H1 (cell line): ENCODE measurements around the gene AP1G2.
"Not testable (repeated sequence)": the region's sequence is repeated elsewhere in the genome, so short reads cannot be mapped to it uniquely, and the experiment has no call there.

Source experiments
- CEBPB ChIP-seq: IDR thresholded peaks from 2 replicates; pipeline ENCODE4 v1.6.1; 2012; ENCODE audit warnings: low read depth, low read length
- EP300 ChIP-seq, 2 experiments: IDR thresholded peaks; 1 replicate in 1 of 2; 2 replicates in 1 of 2; pipeline ENCODE4 v1.6.1; 2011 to 2012; ENCODE audit warnings: low read depth in 2 of 2, low read length in 2 of 2, mild to moderate bottlenecking in 2 of 2, borderline replicate concordance in 1 of 2, inconsistent platforms in 1 of 2, moderate library complexity in 1 of 2
- HDAC2 ChIP-seq, 2 experiments: fragments of 300-600 bp in 1 of 2; sonication (generic) in 1 of 2; IDR thresholded peaks; 2 replicates each; pipeline ENCODE4 v1.6.1; 2011 to 2012; ENCODE audit warnings: low read depth in 2 of 2, low read length in 2 of 2, mild to moderate bottlenecking in 2 of 2, moderate library complexity in 2 of 2, borderline replicate concordance in 1 of 2, inconsistent platforms in 1 of 2
- POLR2AphosphoS5 ChIP-seq: IDR thresholded peaks from 2 replicates; pipeline ENCODE4 v1.6.1; 2011; ENCODE audit warnings: low read depth, low read length
- RFX5 ChIP-seq: IDR thresholded peaks from 2 replicates; pipeline ENCODE4 v1.6.1; 2011; ENCODE audit warnings: low read depth, low read length, improper control_type of control experiment, borderline replicate concordance
- TAF1 ChIP-seq: IDR thresholded peaks from 2 replicates; pipeline ENCODE4 v1.6.1; 2011; ENCODE audit warnings: mild to moderate bottlenecking, low read depth, low read length
- TF ChIP-seq, protein P1 (sequence below): fragments of 300-600 bp; sonication (generic); IDR thresholded peaks from 2 replicates; pipeline ENCODE4 v1.7.1; 2012; ENCODE audit warnings: low read length, moderate library complexity, mild to moderate bottlenecking, inconsistent platforms; ENCODE audit not compliant: insufficient replicate concordance
- TF ChIP-seq, protein P2 (sequence below), 3 experiments: IDR thresholded peaks; 1 replicate in 2 of 3; 2 replicates in 1 of 3; pipeline versions ENCODE4 v1.5.1 to v1.6.1; 2011; ENCODE audit warnings: low read length in 3 of 3, mild to moderate bottlenecking in 3 of 3, inconsistent platforms in 2 of 3, low read depth in 1 of 3, moderate library complexity in 1 of 3; ENCODE audit not compliant: insufficient read depth in 1 of 3; ENCODE audit errors: control extremely low read depth in 1 of 3

DNA sequence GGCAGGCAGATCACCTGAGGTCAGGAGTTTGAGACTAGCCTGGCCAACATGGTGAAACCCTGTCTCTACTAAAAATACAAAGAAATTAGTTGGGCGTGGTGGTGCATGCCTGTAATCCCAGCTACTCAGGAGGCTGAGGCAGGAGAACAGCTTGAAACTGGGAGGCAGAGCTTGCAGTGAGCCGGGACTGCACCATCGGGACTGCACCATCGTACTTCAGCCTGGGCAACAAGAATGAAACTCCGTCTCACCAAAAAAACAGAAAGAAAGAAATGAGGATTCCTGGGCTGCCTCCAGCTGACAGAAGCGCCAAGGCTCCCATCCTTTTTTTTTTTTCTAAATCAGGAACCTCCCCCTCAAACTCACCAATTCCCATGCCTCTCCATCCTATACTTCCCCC is 30.7 kb downstream of the AP1G2 start:
- TF ChIP-seq, protein P1, sequence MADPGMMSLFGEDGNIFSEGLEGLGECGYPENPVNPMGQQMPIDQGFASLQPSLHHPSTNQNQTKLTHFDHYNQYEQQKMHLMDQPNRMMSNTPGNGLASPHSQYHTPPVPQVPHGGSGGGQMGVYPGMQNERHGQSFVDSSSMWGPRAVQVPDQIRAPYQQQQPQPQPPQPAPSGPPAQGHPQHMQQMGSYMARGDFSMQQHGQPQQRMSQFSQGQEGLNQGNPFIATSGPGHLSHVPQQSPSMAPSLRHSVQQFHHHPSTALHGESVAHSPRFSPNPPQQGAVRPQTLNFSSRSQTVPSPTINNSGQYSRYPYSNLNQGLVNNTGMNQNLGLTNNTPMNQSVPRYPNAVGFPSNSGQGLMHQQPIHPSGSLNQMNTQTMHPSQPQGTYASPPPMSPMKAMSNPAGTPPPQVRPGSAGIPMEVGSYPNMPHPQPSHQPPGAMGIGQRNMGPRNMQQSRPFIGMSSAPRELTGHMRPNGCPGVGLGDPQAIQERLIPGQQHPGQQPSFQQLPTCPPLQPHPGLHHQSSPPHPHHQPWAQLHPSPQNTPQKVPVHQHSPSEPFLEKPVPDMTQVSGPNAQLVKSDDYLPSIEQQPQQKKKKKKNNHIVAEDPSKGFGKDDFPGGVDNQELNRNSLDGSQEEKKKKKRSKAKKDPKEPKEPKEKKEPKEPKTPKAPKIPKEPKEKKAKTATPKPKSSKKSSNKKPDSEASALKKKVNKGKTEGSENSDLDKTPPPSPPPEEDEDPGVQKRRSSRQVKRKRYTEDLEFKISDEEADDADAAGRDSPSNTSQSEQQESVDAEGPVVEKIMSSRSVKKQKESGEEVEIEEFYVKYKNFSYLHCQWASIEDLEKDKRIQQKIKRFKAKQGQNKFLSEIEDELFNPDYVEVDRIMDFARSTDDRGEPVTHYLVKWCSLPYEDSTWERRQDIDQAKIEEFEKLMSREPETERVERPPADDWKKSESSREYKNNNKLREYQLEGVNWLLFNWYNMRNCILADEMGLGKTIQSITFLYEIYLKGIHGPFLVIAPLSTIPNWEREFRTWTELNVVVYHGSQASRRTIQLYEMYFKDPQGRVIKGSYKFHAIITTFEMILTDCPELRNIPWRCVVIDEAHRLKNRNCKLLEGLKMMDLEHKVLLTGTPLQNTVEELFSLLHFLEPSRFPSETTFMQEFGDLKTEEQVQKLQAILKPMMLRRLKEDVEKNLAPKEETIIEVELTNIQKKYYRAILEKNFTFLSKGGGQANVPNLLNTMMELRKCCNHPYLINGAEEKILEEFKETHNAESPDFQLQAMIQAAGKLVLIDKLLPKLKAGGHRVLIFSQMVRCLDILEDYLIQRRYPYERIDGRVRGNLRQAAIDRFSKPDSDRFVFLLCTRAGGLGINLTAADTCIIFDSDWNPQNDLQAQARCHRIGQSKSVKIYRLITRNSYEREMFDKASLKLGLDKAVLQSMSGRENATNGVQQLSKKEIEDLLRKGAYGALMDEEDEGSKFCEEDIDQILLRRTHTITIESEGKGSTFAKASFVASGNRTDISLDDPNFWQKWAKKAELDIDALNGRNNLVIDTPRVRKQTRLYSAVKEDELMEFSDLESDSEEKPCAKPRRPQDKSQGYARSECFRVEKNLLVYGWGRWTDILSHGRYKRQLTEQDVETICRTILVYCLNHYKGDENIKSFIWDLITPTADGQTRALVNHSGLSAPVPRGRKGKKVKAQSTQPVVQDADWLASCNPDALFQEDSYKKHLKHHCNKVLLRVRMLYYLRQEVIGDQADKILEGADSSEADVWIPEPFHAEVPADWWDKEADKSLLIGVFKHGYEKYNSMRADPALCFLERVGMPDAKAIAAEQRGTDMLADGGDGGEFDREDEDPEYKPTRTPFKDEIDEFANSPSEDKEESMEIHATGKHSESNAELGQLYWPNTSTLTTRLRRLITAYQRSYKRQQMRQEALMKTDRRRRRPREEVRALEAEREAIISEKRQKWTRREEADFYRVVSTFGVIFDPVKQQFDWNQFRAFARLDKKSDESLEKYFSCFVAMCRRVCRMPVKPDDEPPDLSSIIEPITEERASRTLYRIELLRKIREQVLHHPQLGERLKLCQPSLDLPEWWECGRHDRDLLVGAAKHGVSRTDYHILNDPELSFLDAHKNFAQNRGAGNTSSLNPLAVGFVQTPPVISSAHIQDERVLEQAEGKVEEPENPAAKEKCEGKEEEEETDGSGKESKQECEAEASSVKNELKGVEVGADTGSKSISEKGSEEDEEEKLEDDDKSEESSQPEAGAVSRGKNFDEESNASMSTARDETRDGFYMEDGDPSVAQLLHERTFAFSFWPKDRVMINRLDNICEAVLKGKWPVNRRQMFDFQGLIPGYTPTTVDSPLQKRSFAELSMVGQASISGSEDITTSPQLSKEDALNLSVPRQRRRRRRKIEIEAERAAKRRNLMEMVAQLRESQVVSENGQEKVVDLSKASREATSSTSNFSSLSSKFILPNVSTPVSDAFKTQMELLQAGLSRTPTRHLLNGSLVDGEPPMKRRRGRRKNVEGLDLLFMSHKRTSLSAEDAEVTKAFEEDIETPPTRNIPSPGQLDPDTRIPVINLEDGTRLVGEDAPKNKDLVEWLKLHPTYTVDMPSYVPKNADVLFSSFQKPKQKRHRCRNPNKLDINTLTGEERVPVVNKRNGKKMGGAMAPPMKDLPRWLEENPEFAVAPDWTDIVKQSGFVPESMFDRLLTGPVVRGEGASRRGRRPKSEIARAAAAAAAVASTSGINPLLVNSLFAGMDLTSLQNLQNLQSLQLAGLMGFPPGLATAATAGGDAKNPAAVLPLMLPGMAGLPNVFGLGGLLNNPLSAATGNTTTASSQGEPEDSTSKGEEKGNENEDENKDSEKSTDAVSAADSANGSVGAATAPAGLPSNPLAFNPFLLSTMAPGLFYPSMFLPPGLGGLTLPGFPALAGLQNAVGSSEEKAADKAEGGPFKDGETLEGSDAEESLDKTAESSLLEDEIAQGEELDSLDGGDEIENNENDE, result not testable (repeated sequence)
- TF ChIP-seq, protein P2, sequence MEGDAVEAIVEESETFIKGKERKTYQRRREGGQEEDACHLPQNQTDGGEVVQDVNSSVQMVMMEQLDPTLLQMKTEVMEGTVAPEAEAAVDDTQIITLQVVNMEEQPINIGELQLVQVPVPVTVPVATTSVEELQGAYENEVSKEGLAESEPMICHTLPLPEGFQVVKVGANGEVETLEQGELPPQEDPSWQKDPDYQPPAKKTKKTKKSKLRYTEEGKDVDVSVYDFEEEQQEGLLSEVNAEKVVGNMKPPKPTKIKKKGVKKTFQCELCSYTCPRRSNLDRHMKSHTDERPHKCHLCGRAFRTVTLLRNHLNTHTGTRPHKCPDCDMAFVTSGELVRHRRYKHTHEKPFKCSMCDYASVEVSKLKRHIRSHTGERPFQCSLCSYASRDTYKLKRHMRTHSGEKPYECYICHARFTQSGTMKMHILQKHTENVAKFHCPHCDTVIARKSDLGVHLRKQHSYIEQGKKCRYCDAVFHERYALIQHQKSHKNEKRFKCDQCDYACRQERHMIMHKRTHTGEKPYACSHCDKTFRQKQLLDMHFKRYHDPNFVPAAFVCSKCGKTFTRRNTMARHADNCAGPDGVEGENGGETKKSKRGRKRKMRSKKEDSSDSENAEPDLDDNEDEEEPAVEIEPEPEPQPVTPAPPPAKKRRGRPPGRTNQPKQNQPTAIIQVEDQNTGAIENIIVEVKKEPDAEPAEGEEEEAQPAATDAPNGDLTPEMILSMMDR (IDR thresholded peaks at IDR 0.05; ENCODE audit: control extremely low read depth in 1 of 3, insufficient read depth in 1 of 3, low read depth in 1 of 3, low read length in 3 of 3), result not testable (repeated sequence)
- TF ChIP-seq EP300 (IDR thresholded peaks at IDR 0.05; ENCODE audit: borderline replicate concordance in 1 of 2, low read depth in 2 of 2, low read length in 2 of 2); HDAC2 (IDR thresholded peaks at IDR 0.05; ENCODE audit: borderline replicate concordance in 1 of 2, low read depth in 2 of 2, low read length in 2 of 2); TAF1; RFX5; POLR2AphosphoS5; CEBPB: not testable (repeated sequence)
